H1 (cell line): ENCODE measurements around the gene ZNF202.

Experiments
- BRCA1 ChIP-seq: IDR thresholded peaks from 2 replicates; pipeline ENCODE4 v1.6.1; 2012; ENCODE audit warnings: low read depth, low read length, improper control_type of control experiment
- EP300 ChIP-seq, 2 experiments: IDR thresholded peaks; 1 replicate in 1 of 2; 2 replicates in 1 of 2; pipeline ENCODE4 v1.6.1; 2011 to 2012; ENCODE audit warnings: low read depth in 2 of 2, low read length in 2 of 2, mild to moderate bottlenecking in 2 of 2, borderline replicate concordance in 1 of 2, inconsistent platforms in 1 of 2, moderate library complexity in 1 of 2
- HDAC6 ChIP-seq: IDR thresholded peaks from one replicate; pipeline ENCODE4 v1.7.1; 2012; ENCODE audit warnings: low read depth, mild to moderate bottlenecking, inconsistent platforms, low read length, moderate library complexity
- POLR2A ChIP-seq, 2 experiments: IDR thresholded peaks; 1 replicate in 1 of 2; 2 replicates in 1 of 2; pipeline ENCODE4 v1.6.1; 2011; ENCODE audit warnings: low read depth in 2 of 2, low read length in 2 of 2, mild to moderate bottlenecking in 2 of 2; ENCODE audit errors: control extremely low read depth in 1 of 2
- POLR2AphosphoS5 ChIP-seq: IDR thresholded peaks from 2 replicates; pipeline ENCODE4 v1.6.1; 2011; ENCODE audit warnings: low read depth, low read length
- RAD21 ChIP-seq, 2 experiments: IDR thresholded peaks in 1 of 2; conservative IDR thresholded peaks in 1 of 2; 2 replicates each; pipeline ENCODE4 v1.6.1; 2011; ENCODE audit warnings: low read depth in 2 of 2, low read length in 2 of 2, improper control_type of control experiment in 1 of 2, inconsistent platforms in 1 of 2, mild to moderate bottlenecking in 1 of 2, moderate library complexity in 1 of 2
- RNF2 ChIP-seq: fragments of 200-900, 300-1000 bp; sonication (generic); IDR thresholded peaks from 2 replicates; pipeline ENCODE4 v1.7.1; 2016; ENCODE audit warnings: borderline replicate concordance, low read depth, mild to moderate bottlenecking, antibody characterized with exemption, low read length; ENCODE audit not compliant: poor library complexity, severe bottlenecking; ENCODE audit errors: missing control alignments
- SIRT6 ChIP-seq: IDR thresholded peaks from one replicate; pipeline ENCODE4 v1.7.1; 2012; ENCODE audit warnings: low read length, inconsistent platforms
- SIX5 ChIP-seq: IDR thresholded peaks from 2 replicates; pipeline ENCODE4 v1.6.1; 2011; ENCODE audit warnings: mild to moderate bottlenecking, low read depth, low read length
- SP4 ChIP-seq: IDR thresholded peaks from 2 replicates; pipeline ENCODE4 v1.6.1; 2012; ENCODE audit warnings: low read length, inconsistent platforms
- TF ChIP-seq, protein P1 (sequence below), 3 experiments: IDR thresholded peaks; 1 replicate in 2 of 3; 2 replicates in 1 of 3; pipeline versions ENCODE4 v1.5.1 to v1.6.1; 2011; ENCODE audit warnings: low read length in 3 of 3, mild to moderate bottlenecking in 3 of 3, inconsistent platforms in 2 of 3, low read depth in 1 of 3, moderate library complexity in 1 of 3; ENCODE audit not compliant: insufficient read depth in 1 of 3; ENCODE audit errors: control extremely low read depth in 1 of 3
- TF ChIP-seq, protein P2 (sequence below): IDR thresholded peaks from 2 replicates; pipeline ENCODE4 v1.6.1; 2011; ENCODE audit warnings: low read depth, mild to moderate bottlenecking, low read length; ENCODE audit not compliant: insufficient read depth

DNA sequence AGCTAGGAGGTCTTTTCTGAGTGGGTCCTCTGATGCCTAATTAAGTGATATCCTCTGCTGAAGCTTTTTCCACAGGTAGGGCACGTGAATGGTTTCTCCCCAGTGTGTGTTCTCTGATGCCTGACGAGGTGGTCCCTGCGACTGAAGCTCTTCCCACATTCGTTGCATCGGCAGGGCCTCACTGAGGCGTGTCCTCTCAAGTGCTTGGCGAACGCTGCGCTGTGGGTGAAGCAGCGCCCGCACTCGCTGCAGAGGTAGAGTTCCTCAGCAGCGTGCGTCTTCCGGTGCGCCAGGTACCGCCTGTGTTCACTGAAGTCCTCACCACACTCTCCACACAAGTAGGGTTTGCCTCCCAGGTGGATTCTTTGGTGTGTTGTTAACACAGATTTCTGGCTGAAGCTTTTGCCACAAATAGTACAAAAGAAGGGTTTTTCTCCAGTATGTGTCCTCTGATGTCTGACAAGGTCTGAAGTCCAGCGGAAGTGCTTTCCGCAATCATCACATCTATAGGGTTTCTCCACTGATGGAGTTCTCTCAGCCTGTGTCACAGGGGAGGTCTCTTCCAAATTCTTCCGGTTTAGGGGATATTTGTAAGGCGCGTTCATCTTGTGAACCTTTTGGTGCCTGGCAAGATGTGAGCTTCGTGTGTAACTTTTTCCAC lies 15.3 kb downstream of the ZNF202 start:
- TF ChIP-seq SP4 (no peak), POLR2A (IDR thresholded peaks at IDR 0.05; ENCODE audit: control extremely low read depth in 1 of 2, low read depth in 2 of 2, low read length in 2 of 2) (no peak), SIX5 (no peak), SIRT6 (no peak), BRCA1 (no peak), RNF2 (no peak), POLR2AphosphoS5 (no peak), RAD21 (IDR thresholded peaks at IDR 0.05 in 1 of 2, conservative IDR thresholded peaks at IDR 0.05 in 1 of 2; ENCODE audit: low read depth in 2 of 2, low read length in 2 of 2) (no peak), HDAC6 (no peak), EP300 (IDR thresholded peaks at IDR 0.05; ENCODE audit: borderline replicate concordance in 1 of 2, low read depth in 2 of 2, low read length in 2 of 2) (no peak)
- TF ChIP-seq, protein P1, sequence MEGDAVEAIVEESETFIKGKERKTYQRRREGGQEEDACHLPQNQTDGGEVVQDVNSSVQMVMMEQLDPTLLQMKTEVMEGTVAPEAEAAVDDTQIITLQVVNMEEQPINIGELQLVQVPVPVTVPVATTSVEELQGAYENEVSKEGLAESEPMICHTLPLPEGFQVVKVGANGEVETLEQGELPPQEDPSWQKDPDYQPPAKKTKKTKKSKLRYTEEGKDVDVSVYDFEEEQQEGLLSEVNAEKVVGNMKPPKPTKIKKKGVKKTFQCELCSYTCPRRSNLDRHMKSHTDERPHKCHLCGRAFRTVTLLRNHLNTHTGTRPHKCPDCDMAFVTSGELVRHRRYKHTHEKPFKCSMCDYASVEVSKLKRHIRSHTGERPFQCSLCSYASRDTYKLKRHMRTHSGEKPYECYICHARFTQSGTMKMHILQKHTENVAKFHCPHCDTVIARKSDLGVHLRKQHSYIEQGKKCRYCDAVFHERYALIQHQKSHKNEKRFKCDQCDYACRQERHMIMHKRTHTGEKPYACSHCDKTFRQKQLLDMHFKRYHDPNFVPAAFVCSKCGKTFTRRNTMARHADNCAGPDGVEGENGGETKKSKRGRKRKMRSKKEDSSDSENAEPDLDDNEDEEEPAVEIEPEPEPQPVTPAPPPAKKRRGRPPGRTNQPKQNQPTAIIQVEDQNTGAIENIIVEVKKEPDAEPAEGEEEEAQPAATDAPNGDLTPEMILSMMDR (IDR thresholded peaks at IDR 0.05; ENCODE audit: control extremely low read depth in 1 of 3, insufficient read depth in 1 of 3, low read depth in 1 of 3, low read length in 3 of 3), result no peak
- TF ChIP-seq, protein P2, sequence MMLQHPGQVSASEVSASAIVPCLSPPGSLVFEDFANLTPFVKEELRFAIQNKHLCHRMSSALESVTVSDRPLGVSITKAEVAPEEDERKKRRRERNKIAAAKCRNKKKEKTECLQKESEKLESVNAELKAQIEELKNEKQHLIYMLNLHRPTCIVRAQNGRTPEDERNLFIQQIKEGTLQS, result no peak
